Pancreas (tissue), 10 donors: Measurements from ENCODE around the gene SLC20A1. TPM values are rescaled to one million over a fixed set of nuclear protein-coding genes. Genes with fewer than 3 reads are reported as not detected.
"Not testable (repeated sequence)": the region's sequence is repeated elsewhere in the genome, so short reads cannot be mapped to it uniquely, and the experiment has no call there.

ENCODE experiments used
- ATAC-seq, 4 donors: fragments of 200-7000 bp; cut with Tn5 transposase; one replicate each; pipeline versions ENCODE4 v1.8.0 to v1.9.1; 2020; ENCODE audit warnings: mild to moderate bottlenecking in 4 of 4, moderate library complexity in 4 of 4
- DNase-seq, 6 donors: peaks; one replicate each; pipeline ENCODE4 v3.0.0-alpha.2; 2020
- FAIRE-seq: peaks from 2 replicates; lab custom pipeline; 2012; peaks lifted over from hg19 to GRCh38; lab: Jason Lieb, UNC
- H3K27ac ChIP-seq, 4 donors: fragments of 200-600 bp; sonication (generic); 1 replicate in 3 of 4; 2 replicates in 1 of 4; pipeline versions ENCODE4 v1.5.0 to v1.8.0; 2020
- H3K27me3 ChIP-seq, 4 donors: fragments of 200-600 bp; one replicate each; pipeline ENCODE4 v1.8.0; 2021
- H3K36me3 ChIP-seq, 3 donors: fragments of 200-600 bp; sonication (generic) in 1 of 3; one replicate each; pipeline versions ENCODE4 v1.5.0 to v1.8.0; 2020 to 2021
- H3K4me1 ChIP-seq, 3 donors: fragments of 200-600 bp; one replicate each; pipeline ENCODE4 v1.8.0; 2021
- H3K4me3 ChIP-seq, 4 donors: fragments of 200-600 bp; sonication (generic) in 2 of 4; one replicate each; pipeline versions ENCODE4 v1.5.0 to v1.8.0; 2020 to 2021
- H3K9me3 ChIP-seq, 4 donors: fragments of 200-600 bp; one replicate each; pipeline ENCODE4 v1.8.0; 2021
- WGBS, 2 donors: extraction: QIAGEN DNeasy Blood & Tissue Kit; methylation state at CpG; one replicate each; pipeline ENCODE4 v1.1.7; 2013; 5-methylcytosine and 5-hydroxymethylcytosine counted together
- intact Hi-C, 3 donors: fragments of 100-400 bp; cut with DNase I; formaldehyde crosslinking; loops; one replicate each; pipeline versions ENCODE4 v1.11.1 to v1.14.2; 2022
- polyA plus RNA-seq, 2 donors: library from polyadenylated mRNA; stranded (reverse); fragments of 200-250 nt; gene quantifications; one replicate each; pipeline ENCODE4 v1.2.3, GENCODE V29; 2013
- total RNA-seq, 6 donors: library from RNA; stranded (reverse); fragmentation: NEBNext Ultra II Directional in 4 of 6; extraction: Animal tissue kit (Norgen Biotek cat#: 25700) in 4 of 6; gene quantifications; one replicate each; pipeline versions ENCODE4 v1.2.1 to v1.2.4, GENCODE V29; 2021 to 2023
- TF ChIP-seq, protein P1 (sequence below), 4 donors: fragments of 200-600 bp; sonication (generic) in 3 of 4; IDR thresholded peaks; one replicate each; pipeline versions ENCODE4 v1.5.0 to v1.8.0; 2021; ENCODE audit warnings: antibody characterized with exemption in 4 of 4
- donor health status: healthy with polysubstance abuse.
- donor health status: DM: no; HTN: no; CAD: no; lungs with moderate emphysema.
- donor health status: DM: no; HTN: no; CAD: no.
- donor health status: control.
- donor health status: control.
- donor health status: Bipolar disorder and iron deficiency.
- donor health status: DM: yes; HTN: yes; CAD: no.
- donor health status: DM: no; HTN: no; CAD: no.
- donor health status: DM: no; HTN: no; CAD: no.
- donor health status: DM: yes; HTN: yes; CAD: no.

The SLC20A1 gene
- total and polyA plus RNA-seq, 8 donors: 10.6 to 25.9 (median 17.2) TPM

DNA sequence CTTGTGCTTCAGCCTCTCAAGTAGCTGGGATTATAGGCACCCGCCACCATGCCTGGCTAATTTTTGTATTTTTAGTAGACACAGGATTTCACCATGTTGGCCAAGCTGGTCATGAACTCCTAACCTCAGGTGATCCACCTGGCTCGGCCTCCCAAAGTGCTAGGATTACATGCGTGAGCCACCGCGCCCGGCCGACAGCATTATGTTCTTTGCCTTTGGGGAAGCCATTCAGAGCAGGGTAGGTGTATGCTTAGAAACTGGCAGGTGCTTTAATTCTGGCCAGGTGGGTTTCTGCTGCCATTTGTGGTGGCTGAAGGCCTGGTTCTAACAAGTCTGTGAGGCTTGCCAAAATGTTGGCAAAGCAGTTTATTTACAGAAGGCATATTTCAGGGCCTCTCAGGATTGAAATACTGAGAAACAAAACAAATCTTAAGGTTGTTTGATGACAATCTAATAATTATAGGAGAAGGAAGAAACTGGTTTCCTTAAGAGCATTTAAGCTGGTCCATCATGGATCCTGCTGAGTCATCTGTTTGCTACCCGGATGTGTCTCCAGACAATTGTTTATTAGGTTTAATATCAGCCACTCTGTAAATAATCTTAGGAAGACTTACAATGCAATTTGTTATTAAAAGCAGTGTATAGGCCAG is 16.0 kb downstream of the SLC20A1 start:
- FAIRE-seq (no peak), DNase-seq (no peak), ATAC-seq (no peak)
- TF ChIP-seq, protein P1, sequence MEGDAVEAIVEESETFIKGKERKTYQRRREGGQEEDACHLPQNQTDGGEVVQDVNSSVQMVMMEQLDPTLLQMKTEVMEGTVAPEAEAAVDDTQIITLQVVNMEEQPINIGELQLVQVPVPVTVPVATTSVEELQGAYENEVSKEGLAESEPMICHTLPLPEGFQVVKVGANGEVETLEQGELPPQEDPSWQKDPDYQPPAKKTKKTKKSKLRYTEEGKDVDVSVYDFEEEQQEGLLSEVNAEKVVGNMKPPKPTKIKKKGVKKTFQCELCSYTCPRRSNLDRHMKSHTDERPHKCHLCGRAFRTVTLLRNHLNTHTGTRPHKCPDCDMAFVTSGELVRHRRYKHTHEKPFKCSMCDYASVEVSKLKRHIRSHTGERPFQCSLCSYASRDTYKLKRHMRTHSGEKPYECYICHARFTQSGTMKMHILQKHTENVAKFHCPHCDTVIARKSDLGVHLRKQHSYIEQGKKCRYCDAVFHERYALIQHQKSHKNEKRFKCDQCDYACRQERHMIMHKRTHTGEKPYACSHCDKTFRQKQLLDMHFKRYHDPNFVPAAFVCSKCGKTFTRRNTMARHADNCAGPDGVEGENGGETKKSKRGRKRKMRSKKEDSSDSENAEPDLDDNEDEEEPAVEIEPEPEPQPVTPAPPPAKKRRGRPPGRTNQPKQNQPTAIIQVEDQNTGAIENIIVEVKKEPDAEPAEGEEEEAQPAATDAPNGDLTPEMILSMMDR (IDR thresholded peaks at IDR 0.05): no peak
- Histone ChIP-seq H3K4me3 (no peak overlapping the region), H3K36me3 (peaks cover 0 to 63% (median 23%) of the 10 kb centered on the region in 3 donors), H3K27me3 (no peaks in the 10 kb centered on the region), H3K27ac (no peak overlapping the region), H3K9me3 (no peaks in the 10 kb centered on the region), H3K4me1 (no peaks in the 10 kb centered on the region)
- intact Hi-C loops: no loop called here
- 92 to 94% methylated on average over 8 of the region's 8 CpGs for WGBS, 2 donors

DNA sequence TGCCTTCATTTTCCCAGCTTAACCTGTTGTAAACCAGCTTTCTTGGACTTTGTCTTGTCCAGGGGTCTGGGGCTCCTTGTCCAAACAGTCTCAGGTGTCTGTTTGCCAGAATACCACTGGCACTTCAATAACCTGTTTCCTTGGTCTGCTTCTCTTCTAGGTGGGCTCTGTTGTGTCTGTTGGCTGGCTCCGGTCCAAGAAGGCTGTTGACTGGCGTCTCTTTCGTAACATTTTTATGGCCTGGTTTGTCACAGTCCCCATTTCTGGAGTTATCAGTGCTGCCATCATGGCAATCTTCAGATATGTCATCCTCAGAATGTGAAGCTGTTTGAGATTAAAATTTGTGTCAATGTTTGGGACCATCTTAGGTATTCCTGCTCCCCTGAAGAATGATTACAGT is 17.0 kb downstream of the SLC20A1 start:
- intact Hi-C loops: no loop called here
- Histone ChIP-seq H3K4me3 (no peak overlapping the region), H3K27me3 (no peaks in the 10 kb centered on the region), H3K36me3 (peaks cover 0 to 63% (median 23%) of the 10 kb centered on the region in 3 donors), H3K27ac (no peak overlapping the region), H3K4me1 (no peaks in the 10 kb centered on the region), H3K9me3 (no peaks in the 10 kb centered on the region)
- no peak for ATAC-seq
- TF ChIP-seq, protein P1 (IDR thresholded peaks at IDR 0.05): no peak
- 89 to 91% methylated on average over 3 of the region's 3 CpGs for WGBS, 2 donors
- no peak for DNase-seq
- no peak for FAIRE-seq

DNA sequence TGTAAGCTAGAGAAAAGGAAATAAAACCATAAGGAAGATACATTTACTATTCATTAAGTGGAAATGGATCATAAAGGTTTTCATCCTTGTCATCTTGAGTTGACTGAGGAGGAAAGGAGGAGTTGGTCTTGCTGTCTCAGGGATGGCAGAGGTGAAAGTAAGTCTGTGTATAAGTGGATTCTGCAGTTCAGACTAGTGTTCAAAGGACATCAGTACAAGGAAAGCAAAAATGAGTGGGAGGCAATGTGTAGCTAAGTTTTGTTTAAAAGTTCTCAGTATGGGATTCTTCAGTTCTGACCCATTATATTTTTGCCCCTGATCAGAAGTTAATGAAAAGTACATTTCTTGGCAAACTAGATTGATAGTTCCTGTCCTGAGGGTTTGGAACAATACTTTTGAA is 18.9 kb downstream of the SLC20A1 start:
- Histone ChIP-seq H3K4me1 (no peaks in the 10 kb centered on the region), H3K27me3 (no peaks in the 10 kb centered on the region), H3K9me3 (no peaks in the 10 kb centered on the region), H3K27ac (no peak overlapping the region), H3K4me3 (no peak overlapping the region), H3K36me3 (peaks cover 0 to 47% (median 14%) of the 10 kb centered on the region in 3 donors)
- ATAC-seq: no peak
- intact Hi-C loops: no loop called here
- TF ChIP-seq, protein P1 (IDR thresholded peaks at IDR 0.05): no peak
- FAIRE-seq: no peak
- no peak for DNase-seq

DNA sequence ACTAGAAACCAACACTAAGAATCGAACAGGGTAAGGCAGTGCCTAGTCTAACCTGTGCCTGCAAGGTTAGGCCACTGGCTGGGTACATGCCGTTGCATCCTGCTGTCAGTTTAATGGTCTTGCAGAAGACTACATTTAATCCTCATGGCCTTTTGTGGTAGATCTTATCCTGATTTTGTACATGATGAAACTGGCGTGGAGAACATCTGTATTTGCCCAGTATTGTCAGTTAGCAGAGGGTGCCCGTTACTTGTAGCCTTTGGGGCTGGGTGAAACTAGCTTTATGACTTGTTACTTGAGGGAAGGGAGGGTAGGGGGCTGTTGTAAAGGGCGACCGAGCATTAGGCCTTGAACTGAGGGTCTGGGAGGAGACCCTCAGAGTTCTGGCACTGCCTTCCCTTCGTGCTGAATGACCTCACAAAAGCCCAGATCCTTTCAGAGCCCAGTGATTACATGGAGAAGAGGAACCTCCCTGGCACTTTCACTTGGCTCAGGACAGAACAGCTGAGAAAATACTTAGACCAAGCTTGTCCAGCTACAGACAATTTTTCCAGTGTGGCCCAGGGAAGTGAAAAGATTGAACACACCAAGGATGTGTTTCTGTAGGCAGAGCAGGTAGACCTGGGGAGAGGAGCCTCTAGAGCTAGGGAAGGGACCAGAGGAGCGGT is 19.5 kb downstream of the SLC20A1 start:
- TF ChIP-seq, protein P1 (IDR thresholded peaks at IDR 0.05): no peak
- no peak overlapping the region for H3K27ac ChIP-seq
- DNase-seq (no peak), FAIRE-seq (no peak), ATAC-seq (no peak)
- H3K4me1 ChIP-seq: no peaks in the 10 kb centered on the region
- H3K36me3 ChIP-seq: peaks cover 0 to 41% (median 12%) of the 10 kb centered on the region in 3 donors
- 93 to 95% methylated on average over 8 of the region's 8 CpGs for WGBS, 2 donors
- H3K4me3 ChIP-seq: no peak overlapping the region
- intact Hi-C loops: no loop called here
- H3K9me3 ChIP-seq: no peaks in the 10 kb centered on the region
- no peaks in the 10 kb centered on the region for H3K27me3 ChIP-seq

DNA sequence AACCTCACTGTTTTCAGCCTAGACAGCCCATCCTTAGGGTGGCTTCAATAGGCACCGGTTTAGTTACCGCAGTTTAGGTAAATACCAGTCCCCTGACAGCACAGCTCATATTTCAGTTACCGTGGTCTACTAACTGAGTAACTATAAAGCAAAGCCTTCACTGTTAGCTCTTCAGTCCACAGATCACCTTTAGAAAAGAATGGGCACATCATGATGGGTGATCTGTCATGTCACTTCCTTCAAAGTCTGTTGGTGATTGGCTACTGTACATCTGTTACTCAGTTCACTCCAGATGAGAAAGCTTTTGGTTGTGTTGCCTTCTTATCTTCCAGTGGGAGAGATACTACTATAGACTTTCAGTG is 21.0 kb downstream of the SLC20A1 start:
- FAIRE-seq (no peak), DNase-seq (no peak), ATAC-seq (no peak)
- Histone ChIP-seq H3K4me3 (no peak overlapping the region), H3K27me3 (no peaks in the 10 kb centered on the region), H3K4me1 (no peaks in the 10 kb centered on the region), H3K36me3 (peaks cover 0 to 26% (median 4%) of the 10 kb centered on the region in 3 donors), H3K9me3 (no peaks in the 10 kb centered on the region), H3K27ac (no peak overlapping the region)
- intact Hi-C loops: no loop called here
- 87 to 91% methylated on average over 3 of the region's 3 CpGs for WGBS, 2 donors
- TF ChIP-seq, protein P1 (IDR thresholded peaks at IDR 0.05): no peak

DNA sequence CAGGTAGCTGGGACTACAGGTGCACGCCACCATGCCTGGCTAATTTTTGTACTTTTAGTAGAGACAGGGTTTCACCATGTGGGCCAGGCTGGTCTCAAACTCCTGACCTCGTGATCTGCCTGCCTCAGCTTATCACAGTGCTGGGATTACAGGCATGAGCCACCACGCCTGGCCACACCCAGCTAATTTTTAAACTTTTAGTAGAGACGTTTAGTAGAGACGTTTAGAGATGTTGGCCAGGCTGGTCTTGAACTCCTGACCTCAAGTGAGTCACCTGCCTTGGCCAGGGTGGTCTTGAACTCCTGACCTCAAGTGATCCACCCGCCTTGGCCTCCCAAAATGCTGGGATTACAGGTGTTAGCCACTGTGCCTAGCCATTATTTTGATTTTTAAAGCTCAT is 21.8 kb downstream of the SLC20A1 start:
- DNase-seq, H3K4me3 ChIP-seq, ATAC-seq, H3K27me3 ChIP-seq, H3K27ac ChIP-seq, FAIRE-seq, H3K4me1 ChIP-seq, intact Hi-C loops, H3K9me3 ChIP-seq: not testable (repeated sequence)
- WGBS, 2 donors: 85 to 94% methylated on average over 6 of the region's 6 CpGs
- peaks cover 0 to 20% (median 0%) of the 10 kb centered on the region in 3 donors for H3K36me3 ChIP-seq
